Ovary (tissue), 3 donors: Measurements from ENCODE around the gene CLIC3.

Experiments used
- POLR2A ChIP-seq: fragments of 450-650 bp; IDR thresholded peaks from one replicate; pipeline ENCODE4 v1.6.1; 2017; ENCODE audit warnings: antibody characterized with exemption, mild to moderate bottlenecking, moderate library complexity
- TF ChIP-seq, protein P1 (sequence below), 3 donors: fragments of 450-650 bp in 2 of 3; fragments of 200-600 bp in 1 of 3; IDR thresholded peaks; one replicate each; pipeline versions ENCODE4 v1.5.1 to v1.8.0; 2016 to 2022; ENCODE audit warnings: antibody characterized with exemption in 3 of 3, mild to moderate bottlenecking in 1 of 3
- donor health status: DM: no; HTN: no; CAD: no.

DNA sequence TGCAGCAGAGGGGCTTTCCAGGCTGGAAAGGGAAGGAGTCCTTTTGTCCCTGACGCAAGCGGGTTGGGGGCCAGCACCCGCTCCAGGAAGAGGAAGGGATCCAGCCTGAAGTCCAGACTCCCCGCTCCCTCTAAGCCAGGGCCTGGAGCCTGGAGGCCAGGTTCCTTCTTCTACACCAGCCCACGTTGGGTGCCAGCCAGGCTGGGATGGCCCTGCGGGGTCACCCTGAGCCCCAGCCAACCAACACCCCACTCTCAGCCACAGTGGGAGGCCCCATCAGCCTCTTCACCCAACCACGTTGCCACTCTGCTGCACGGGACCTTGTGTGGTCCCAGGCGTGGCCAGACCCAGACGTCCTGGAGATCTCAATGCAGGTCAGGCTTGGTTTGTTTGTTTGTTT lies 36.5 kb upstream of the CLIC3 start:
- TF ChIP-seq, protein P1, sequence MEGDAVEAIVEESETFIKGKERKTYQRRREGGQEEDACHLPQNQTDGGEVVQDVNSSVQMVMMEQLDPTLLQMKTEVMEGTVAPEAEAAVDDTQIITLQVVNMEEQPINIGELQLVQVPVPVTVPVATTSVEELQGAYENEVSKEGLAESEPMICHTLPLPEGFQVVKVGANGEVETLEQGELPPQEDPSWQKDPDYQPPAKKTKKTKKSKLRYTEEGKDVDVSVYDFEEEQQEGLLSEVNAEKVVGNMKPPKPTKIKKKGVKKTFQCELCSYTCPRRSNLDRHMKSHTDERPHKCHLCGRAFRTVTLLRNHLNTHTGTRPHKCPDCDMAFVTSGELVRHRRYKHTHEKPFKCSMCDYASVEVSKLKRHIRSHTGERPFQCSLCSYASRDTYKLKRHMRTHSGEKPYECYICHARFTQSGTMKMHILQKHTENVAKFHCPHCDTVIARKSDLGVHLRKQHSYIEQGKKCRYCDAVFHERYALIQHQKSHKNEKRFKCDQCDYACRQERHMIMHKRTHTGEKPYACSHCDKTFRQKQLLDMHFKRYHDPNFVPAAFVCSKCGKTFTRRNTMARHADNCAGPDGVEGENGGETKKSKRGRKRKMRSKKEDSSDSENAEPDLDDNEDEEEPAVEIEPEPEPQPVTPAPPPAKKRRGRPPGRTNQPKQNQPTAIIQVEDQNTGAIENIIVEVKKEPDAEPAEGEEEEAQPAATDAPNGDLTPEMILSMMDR (IDR thresholded peaks at IDR 0.05) = no peak
- no peak for TF ChIP-seq POLR2A
